ENCODE measurements around the gene BICDL2. TPM values are rescaled to one million over a fixed set of nuclear protein-coding genes. Genes with fewer than 3 reads are reported as not detected.
A peak's percentile ranks its signal among the peaks of the same experiment; 100 is the strongest.

BICDL2 gene
- total and polyA plus RNA-seq, 2 of the 4 experiments (the other 2 are of a cell fraction) = 0.17 to 0.18 TPM

DNA sequence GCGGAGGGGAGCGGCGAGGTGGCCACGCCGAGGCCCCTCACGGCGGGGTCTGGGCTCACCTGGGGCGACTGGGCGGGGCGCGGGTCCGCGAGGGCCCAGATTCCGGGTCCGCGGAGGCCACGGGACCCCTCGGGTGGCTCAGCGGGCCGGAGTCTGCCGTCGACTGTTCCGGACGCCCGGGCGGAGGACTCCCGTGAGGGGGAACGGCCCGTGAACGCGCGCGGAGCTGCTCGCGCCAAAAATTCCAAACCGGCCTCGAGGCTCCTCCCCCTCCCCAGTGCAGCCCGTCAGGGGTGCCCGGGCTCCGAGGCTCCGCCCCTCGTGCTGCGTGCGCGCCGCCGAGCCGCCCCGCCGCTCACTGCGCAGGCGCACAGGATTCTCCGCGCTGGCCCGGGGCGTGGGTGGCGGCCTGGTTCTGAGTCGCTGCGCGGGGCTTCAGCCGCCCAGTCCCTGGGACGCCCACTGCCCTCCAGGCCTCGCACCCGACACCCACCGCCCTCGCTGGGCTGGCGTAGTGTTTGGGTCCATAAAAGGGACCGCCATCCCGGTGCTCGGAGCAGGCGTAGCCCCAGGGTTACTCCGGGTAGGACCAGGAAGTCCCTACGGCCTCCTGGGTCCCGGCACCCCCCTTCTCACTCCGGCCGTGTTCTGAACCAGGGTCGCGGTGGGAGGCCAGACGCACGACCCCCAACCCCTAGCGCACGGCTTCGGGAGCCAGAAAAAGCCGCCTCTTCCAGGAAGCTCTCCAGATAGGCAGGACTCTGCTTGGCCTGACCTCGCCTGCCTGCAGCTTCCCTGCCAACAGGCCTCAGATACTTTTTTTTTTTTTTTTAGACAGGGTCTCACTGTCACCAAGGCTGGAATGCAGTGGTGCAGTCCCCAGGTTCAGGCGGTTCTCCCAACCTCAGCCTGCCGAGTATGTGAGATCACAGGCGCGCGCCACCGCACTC lies 56.2 kb downstream of the BICDL2 start, which contains the start of gene PKMYT1 (continued):
- TF ChIP-seq, protein P1, sequence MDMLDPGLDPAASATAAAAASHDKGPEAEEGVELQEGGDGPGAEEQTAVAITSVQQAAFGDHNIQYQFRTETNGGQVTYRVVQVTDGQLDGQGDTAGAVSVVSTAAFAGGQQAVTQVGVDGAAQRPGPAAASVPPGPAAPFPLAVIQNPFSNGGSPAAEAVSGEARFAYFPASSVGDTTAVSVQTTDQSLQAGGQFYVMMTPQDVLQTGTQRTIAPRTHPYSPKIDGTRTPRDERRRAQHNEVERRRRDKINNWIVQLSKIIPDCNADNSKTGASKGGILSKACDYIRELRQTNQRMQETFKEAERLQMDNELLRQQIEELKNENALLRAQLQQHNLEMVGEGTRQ (IDR thresholded peaks at IDR 0.05; ENCODE audit: low read depth, low read length) = peak; percentile 69
- no peak for TF ChIP-seq CEBPB (IDR thresholded peaks at IDR 0.05; ENCODE audit: low read depth, low read length)

Data from IMR-90 (cell line).